ENCODE data around the gene GSTP1.
"Not testable (repeated sequence)": the region's sequence is repeated elsewhere in the genome, so short reads cannot be mapped to it uniquely, and the experiment has no call there.

GSTP1 gene

DNA sequence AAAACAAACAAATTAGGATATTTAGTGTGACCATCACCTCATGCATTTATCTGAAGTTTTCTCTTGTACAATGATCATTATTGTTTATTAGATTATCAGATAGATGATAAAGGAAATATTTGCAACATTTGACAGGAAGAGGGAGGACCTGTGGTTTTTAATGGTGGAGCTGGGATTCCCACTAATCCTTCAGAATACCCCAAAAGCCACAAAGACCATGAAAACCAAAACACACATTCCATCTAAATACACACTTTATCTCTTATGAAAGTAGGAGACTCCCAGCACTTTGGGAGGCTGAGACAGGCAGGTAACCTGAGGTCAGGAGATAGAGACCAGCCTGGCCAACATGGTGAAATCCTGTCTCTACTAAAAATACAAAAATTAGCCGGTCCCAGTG, 15.5 kb downstream of the GSTP1 start:
- ATAC-seq, result no peak

- no peak for ATAC-seq
Measured at GRCh38 chr11:67600324-67601029, 16.9 kb downstream of the GSTP1 start.

- ATAC-seq, result no peak
Measured at GRCh38 chr11:67601098-67601497, 17.5 kb downstream of the GSTP1 start.

DNA sequence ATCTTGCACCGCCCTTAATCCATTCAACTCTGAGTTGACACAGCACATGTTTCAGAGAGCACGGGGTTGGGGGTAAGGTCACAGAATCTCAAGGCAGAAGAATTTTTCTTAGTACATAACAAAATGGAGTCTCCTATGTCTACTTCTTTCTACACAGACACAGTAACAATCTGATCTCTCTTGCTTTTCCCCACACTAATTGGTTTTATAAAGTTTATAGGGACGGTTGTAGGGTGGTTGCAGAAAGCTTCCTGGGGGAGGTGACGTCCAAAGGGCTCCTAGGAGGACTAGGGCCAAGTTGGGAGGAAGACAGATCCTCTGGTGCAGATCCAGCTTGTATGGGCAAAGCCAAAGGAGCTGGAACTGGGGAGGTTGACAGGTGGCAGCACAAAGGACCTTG, 20.5 kb downstream of the GSTP1 start:
- ATAC-seq, result not testable (repeated sequence)

- ATAC-seq, result no peak
Measured at GRCh38 chr11:67604815-67605214, 21.2 kb downstream of the GSTP1 start.

GRCh38 chr11:67605231-67606011, 21.8 kb downstream of the GSTP1 start:
- no peak for ATAC-seq

DNA sequence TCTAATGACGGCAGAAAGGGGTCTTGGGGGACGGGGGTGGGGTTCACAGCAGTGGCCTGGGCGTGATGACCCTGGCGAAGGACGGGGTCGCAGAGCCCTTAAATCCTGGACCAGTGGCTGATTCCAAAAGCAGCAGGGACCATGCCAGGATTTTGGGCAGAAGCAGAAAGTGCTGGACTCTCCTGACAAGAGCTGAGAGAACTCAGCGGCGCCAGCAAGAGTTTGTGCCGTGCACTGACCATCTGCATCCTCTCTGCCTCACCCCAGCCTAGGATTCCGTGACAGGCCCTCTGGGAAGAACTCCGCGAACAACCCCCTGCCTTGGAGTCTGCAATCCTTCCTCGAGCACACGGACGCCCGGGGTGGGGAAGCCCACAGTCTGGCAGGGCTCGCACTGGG, 22.5 kb downstream of the GSTP1 start:
- ATAC-seq, result no peak

DNA sequence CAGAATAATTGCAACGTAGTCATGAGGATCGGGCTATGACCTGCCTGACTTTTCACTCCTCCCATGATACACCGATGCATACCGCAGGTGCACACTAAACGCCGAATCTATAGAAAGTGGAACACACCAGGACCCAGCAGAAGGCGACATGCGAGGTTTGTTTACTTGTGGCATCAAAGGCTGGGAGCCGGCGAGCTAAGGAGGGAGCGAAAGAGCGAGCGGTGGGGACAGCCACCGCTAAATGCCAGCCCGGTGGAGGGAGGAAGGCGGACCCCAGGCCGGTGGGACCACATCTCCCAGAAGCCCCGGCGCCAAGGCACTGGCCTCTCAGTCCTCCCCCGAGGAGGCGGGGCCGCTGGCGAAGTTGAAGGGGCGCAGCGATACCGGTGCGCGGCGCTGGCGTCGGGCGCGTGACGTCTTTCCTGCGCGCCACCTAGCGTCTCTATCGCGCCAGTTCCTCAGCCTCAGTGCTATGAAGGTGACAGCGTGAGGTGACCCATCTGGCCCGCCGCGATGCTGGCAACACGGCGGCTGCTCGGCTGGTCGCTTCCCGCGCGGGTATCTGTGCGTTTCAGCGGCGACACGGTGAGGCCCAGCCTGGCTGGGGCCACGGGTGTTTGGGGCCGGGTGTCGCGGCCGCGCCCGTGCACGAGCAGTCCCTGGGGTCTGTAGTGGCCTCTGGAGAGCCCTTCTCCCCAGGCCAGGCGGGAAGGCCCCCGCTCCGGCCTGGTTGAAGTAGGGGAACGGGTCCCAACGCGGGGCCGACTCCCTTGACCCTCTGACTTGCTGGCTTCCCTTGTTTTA, 23.1 kb downstream of the GSTP1 start, which contains the start of gene NDUFV1:
Gene NDUFV1 (plus strand): TSS at position 445 of the 804 bp plus-strand sequence. CDS start 69 bp downstream, at position 514.
- peak; percentile 99 for ATAC-seq

- no peak for ATAC-seq
Measured at GRCh38 chr11:67607507-67607906, 23.9 kb downstream of the GSTP1 start.

GRCh38 chr11:67608486-67608885, 24.9 kb downstream of the GSTP1 start:
- no peak for ATAC-seq

GRCh38 chr11:67609316-67609715, 25.7 kb downstream of the GSTP1 start:
- ATAC-seq, result no peak

DNA sequence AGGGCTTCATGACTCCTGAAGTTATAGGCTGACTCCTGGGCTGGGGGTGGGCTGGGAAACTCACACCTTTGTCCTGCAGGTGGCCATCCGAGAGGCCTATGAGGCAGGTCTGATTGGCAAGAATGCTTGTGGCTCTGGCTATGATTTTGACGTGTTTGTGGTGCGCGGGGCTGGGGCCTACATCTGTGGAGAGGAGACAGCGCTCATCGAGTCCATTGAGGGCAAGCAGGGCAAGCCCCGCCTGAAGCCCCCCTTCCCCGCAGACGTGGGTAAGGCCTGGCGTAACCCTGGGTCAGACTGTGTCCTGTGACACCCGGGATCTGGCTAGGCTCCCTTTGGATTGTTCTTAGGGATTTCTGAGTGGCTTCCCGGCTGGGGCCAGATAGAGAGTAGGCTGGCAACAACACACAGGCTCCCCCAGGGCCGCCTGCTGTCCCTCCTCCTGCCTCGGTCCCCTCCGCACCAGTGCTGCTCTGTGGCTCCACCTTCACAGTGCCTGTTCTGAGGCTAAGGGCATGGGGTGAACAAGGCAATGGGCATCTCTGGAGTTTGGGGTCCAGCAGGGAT, 26.8 kb downstream of the GSTP1 start:
- no peak for ATAC-seq

DNA sequence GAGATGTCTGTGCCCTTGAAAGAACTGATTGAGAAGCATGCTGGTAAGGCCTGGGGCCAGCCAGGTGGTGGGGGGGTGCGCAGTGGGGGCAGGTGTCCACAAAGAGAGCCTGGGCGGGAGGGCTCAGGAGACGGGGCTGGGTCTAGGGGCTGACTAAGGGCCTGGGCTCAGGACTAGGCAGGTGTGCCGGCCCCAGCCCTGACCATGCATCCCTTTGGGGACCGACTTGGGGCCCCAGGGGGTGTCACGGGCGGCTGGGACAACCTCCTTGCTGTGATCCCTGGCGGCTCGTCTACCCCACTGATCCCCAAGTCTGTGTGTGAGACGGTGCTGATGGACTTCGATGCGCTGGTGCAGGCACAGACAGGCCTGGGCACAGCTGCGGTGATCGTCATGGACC, 27.6 kb downstream of the GSTP1 start:
- ATAC-seq, result no peak

DNA sequence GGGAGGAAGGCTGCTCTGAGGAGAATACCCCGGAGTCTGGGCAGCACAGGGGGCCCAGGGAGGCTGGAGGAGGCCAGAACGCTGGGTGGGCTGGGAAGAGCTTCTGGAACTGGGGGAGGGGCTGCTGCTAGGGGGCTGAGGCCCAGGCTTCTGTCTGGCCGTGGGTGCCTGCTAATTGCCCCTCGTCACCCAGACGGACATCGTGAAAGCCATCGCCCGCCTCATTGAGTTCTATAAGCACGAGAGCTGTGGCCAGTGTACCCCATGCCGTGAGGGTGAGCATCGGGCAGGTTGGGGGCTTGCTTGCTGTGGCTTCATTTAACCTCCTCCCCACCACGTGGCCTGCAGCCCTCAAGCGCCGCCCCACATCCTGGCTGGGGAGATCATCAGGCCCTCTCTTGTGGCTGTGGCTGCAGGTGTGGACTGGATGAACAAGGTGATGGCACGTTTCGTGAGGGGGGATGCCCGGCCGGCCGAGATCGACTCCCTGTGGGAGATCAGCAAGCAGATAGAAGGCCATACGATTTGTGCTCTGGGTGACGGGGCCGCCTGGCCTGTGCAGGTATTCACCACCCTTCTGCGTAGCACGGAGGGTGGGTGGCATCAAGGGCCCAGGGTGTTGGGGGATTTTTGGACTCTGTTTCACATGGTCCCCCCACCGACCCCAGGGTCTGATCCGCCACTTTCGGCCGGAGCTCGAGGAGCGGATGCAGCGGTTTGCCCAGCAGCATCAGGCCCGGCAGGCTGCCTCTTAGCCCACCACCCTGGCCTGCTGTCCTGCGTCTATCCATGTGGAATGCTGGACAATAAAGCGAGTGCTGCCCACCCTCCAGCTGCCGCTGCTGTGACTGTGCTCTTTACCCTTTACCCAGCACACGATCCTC, 28.3 kb downstream of the GSTP1 start:
- ATAC-seq, result no peak

DNA sequence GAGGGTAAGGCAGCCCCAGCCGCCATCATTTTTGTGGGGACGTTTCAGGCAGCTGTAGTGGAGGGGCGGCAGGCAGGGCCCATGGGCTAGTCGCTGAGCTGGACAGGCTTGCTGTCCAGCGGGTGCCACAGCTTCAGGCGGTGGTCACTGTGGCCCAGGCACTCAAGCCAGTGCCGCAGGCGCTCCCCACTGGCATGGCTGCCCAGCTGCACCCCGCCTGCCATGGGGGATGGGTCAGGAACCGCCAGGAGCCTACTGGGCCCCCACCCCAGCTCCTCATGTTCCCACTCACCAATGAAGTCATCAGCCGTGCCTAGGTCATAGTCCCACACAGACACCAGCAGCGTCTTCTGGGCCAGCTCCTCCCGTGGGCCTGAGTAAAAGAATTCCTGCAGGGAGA, 29.1 kb downstream of the GSTP1 start:
- ATAC-seq, result no peak

- ATAC-seq, result no peak
Measured at GRCh38 chr11:67613313-67613959, 29.8 kb downstream of the GSTP1 start.

GRCh38 chr11:67613960-67614715, 30.5 kb downstream of the GSTP1 start:
- peak; percentile 94 to 95 for ATAC-seq

DNA sequence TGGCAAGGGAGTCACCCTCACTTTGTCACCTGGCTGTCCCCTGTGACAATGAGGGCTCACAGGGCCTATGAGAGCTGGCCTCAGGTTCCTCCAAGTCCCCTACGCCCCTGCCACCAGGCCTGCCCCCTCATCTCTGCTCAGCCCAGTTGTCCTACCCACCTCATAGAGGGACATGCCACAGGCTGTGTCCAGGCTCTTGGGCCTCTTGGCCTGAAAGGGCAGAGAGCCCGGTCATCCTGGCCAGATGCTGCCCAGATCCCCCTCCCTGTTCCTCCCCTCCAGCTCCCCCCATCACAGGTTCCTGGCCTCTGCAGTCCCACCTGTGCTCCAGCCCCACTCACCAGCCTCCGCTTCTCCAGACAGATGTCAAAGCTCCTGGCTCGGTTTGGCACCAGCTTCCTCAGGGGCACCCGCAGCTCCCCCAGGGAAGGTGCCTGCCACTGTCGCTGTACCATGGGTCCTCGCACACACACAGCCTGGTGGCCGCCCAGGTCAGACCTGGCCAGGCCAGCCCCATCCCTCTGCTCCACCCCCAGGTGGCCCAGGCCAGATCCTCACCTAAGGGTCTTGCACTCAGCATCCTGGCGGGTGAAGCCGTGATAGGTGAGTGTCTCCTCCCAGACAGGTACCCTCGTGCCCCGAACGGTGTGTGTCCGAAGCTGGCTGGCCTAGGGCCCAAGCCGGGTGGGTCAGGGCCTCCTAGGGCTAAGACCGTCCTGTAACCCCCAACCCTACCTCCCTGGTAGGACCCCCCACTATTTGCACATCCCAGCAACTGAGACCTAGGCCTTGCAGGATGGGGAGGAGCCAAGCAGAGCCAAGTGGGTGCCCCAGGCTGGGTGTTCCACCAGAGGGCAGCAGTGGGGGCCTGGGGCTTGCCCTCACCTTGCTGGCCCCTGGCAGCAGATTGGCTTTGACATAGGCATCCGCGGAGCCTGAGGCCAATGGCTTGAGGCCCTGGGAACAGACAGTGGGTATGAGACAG, 31.4 kb downstream of the GSTP1 start:
- ATAC-seq, result peak in 1 of 2 donors; percentile 16

GRCh38 chr11:67615728-67616430, 32.3 kb downstream of the GSTP1 start:
- ATAC-seq, result no peak
